T-helper 2 cell treated with Interferon-gamma antibody and Interleukin-4, amounts not matched to agents 100 ng/mL and 5 ng/mL, for 36 hours (primary cell): ENCODE data around the gene DMWD. TPM values are rescaled to one million over a fixed set of nuclear protein-coding genes. Genes with fewer than 3 reads are reported as not detected.
"Not testable (repeated sequence)": the region's sequence is repeated elsewhere in the genome, so short reads cannot be mapped to it uniquely, and the experiment has no call there.

ENCODE experiments used
- intact Hi-C: fragments of 100-400 bp; cut with micrococcal nuclease; formaldehyde crosslinking; loops from one replicate; pipeline ENCODE4 v1.15.1; 2023
- total RNA-seq: library from RNA; stranded (reverse); gene quantifications from 2 replicates; pipeline ENCODE4 v1.2.3, GENCODE V29; 2022

Gene DMWD
- total RNA-seq, 1 donor from 2014 or later: 26.2 TPM

GRCh38 chr19:45753548-45753947, 39.1 kb downstream of the DMWD start:
- intact Hi-C loops: no loop called here

GRCh38 chr19:45752639-45753038, 40.0 kb downstream of the DMWD start:
- intact Hi-C loops: no loop called here

- intact Hi-C loops: not testable (repeated sequence)
Measured at GRCh38 chr19:45751483-45751882, 41.2 kb downstream of the DMWD start.

GRCh38 chr19:45747513-45747912, 45.1 kb downstream of the DMWD start:
- intact Hi-C loops: no loop called here

- intact Hi-C loops: no loop called here
Measured at GRCh38 chr19:45746866-45747265, 45.8 kb downstream of the DMWD start.

- intact Hi-C loops: no loop called here
Measured at GRCh38 chr19:45745606-45746005, 47.0 kb downstream of the DMWD start.

- intact Hi-C loops: no loop called here
Measured at GRCh38 chr19:45742969-45743368, 49.7 kb downstream of the DMWD start.

GRCh38 chr19:45739498-45740439, 52.9 kb downstream of the DMWD start:
- intact Hi-C loops: no loop called here

- intact Hi-C loops: no loop called here
Measured at GRCh38 chr19:45733160-45733810, 59.4 kb downstream of the DMWD start, which contains the start of gene MEIOSIN. TSS of gene MEIOSIN (plus strand) at chr19:45733439. CDS start at chr19:45735377, 1,938 bp downstream.

Other genes with a start within 250 kb of the DMWD start
- 14.4 and 15.7 TPM in 2 replicates for gene OPA3, start 208.0 kb downstream of the DMWD start, total RNA-seq
- gene GPR4, start 190.6 kb downstream of the DMWD start, total RNA-seq: not detected in 2 replicates
- 105 and 110 TPM in 2 replicates for gene EML2, start 153.4 kb downstream of the DMWD start, total RNA-seq
- 4.7 and 5.1 TPM in 2 replicates for gene GIPR, start 124.6 kb downstream of the DMWD start, total RNA-seq
- gene SNRPD2, start 100.9 kb downstream of the DMWD start, total RNA-seq: 596 and 605 TPM in 2 replicates
- 8.2 and 9.1 TPM in 2 replicates for gene QPCTL, start 100.2 kb downstream of the DMWD start, total RNA-seq
- 38.3 and 38.9 TPM in 2 replicates for gene FBXO46, start 61.9 kb downstream of the DMWD start, total RNA-seq
- gene MEIOSIN, start 59.4 kb downstream of the DMWD start, total RNA-seq: not detected in 2 replicates
- gene SIX5, start 23.6 kb downstream of the DMWD start, total RNA-seq: 0.68 and 0.82 TPM in 2 replicates
- gene DMPK, start 10.4 kb downstream of the DMWD start, total RNA-seq: 13.8 and 17.1 TPM in 2 replicates
- 0.39 and 0.50 TPM in 2 replicates for gene RSPH6A, start 22.5 kb upstream of the DMWD start, total RNA-seq
- gene SYMPK, start 70.3 kb upstream of the DMWD start, total RNA-seq: 99.9 and 106 TPM in 2 replicates
- gene FOXA3, start 71.5 kb upstream of the DMWD start, total RNA-seq: not detected in 2 replicates
- 15.3 and 15.8 TPM in 2 replicates for gene IRF2BP1, start 93.3 kb upstream of the DMWD start, total RNA-seq
- gene MYPOP, start 109.8 kb upstream of the DMWD start, total RNA-seq: 8.8 and 9.8 TPM in 2 replicates
- gene NANOS2, start 121.9 kb upstream of the DMWD start, total RNA-seq: not detected in 2 replicates
- gene NOVA2, start 181.0 kb upstream of the DMWD start, total RNA-seq: 0.02 and 0.09 TPM in 2 replicates
- gene CCDC61, start 202.6 kb upstream of the DMWD start, total RNA-seq: 22.8 and 26.8 TPM in 2 replicates
- gene PGLYRP1, start 230.2 kb upstream of the DMWD start, total RNA-seq: not detected in 2 replicates
- gene IGFL4, start 248.2 kb upstream of the DMWD start, total RNA-seq: not detected in 2 replicates